Endometrium (tissue), 2 donors: ENCODE results near the gene RRM1.
"Not testable (repeated sequence)": the region's sequence is repeated elsewhere in the genome, so short reads cannot be mapped to it uniquely, and the experiment has no call there.

Experiments used
- FAIRE-seq: peaks from 2 replicates; lab custom pipeline; 2012; peaks lifted over from hg19 to GRCh38; lab: Jason Lieb, UNC
- donor health status: control.
- donor health status: control.

RRM1 gene

GRCh38 chr11:4140067-4140636, 45.6 kb downstream of the RRM1 start:
- FAIRE-seq = no peak

DNA sequence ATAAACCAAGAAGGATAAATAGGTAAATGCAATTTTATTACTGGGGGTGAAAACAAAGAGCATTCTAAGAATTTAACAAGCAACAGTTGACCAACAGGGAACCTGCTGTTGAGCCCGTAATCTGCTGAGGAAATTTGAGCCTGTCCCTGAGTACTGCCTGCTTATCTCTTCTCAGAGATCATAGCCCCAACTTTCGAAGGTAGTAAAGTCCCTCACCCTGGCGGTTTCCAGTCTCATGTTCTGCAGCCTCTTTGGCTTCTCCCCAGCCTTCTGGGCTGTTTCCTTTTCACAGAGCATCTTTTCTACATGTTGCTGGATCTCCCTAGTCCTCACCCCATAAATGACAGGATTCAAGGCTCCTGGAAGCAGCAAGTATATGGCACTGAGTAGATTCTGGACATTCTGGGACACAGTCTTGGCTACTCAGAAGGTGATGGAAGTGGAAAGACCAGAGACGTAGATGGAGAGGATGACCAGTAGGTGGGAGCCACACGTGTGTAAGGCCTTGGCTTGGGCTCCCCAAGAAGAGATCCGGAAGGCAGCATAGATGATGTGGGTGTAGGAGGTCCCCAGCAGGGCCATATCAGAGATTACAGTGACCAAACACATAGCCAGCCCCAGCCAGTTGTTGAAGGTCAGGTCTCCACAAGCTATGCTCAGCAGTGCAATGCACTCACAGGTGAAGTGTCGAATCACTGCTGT, 51.6 kb downstream of the RRM1 start:
- FAIRE-seq = no peak

DNA sequence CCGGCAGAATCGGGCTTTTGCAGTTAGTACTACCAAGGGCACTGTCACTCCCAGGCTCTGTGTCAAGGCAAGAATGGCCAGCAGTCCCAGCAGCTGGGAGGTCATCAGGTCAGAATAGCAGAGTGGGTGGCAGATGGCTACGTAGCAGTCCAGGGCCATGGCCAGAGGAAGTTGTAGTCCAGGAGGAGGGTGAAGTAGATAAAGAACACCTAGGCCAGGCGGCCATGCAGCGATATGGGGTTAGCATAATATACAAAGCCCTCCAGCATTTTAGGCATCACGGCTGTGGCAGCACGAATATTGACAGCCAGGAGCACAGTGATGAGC, 52.1 kb downstream of the RRM1 start:
- FAIRE-seq = no peak

DNA sequence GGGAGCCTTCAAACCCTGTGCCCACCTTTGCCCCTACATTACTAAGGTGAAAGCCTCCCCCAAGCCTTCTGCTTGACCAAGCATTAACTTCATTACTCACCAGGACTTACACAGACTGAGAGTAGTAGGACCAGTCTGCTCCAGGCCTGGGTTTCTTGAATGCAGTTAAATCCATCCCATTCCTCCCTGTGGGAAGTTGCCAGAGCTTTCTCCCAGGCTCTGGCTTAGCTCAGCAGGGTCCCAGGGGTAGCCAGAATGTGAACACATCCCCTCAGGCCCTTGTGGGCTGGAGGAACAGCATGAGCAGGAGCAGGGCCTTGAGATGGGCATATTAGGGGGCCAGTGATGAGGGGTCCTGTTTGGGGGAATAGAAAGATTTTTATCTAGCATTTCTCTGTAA, 59.9 kb downstream of the RRM1 start:
- no peak for FAIRE-seq

- FAIRE-seq = no peak
Observed at GRCh38 chr11:4156571-4156970, 62.0 kb downstream of the RRM1 start.

DNA sequence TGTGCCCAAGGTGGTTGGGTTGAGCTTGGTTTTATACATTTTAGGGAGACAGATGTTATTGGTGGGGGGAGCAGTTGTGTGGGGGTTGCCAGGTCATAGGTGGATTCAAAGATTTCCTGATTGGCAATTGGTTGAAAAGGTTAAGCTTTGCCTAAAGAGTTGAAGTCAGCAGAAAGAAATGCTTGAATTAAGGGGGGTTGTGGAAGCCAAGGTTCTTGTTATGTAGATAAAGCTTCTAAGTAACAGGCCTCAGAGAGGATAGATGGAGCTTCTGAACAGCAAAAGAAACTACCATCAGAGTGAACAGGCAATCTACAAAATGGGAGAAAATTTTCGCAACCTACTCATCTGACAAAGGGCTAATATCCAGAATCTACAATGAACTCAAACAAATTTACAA, 64.2 kb downstream of the RRM1 start:
- not testable (repeated sequence) for FAIRE-seq

DNA sequence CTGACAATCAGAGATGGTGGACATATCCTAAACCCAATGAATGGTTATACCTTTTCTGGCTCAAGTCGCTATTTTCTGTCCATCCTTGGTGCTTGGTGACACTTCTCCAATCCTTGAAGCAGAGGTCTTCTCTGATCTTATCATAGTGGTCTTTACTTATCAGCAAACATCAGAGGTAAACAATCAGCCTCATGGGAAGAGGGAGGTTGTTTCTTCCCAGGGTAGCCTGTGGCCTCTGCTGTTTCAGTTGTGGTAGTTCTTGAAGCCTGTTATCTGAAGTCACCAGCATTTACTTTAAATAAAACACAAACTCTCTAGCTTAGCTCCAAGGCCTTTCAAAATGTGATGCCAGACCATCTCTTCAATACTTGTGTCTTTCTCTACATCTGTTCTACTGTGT, 66.7 kb downstream of the RRM1 start:
- FAIRE-seq = no peak

- no peak for FAIRE-seq
Observed at GRCh38 chr11:4164884-4165590, 70.4 kb downstream of the RRM1 start.

DNA sequence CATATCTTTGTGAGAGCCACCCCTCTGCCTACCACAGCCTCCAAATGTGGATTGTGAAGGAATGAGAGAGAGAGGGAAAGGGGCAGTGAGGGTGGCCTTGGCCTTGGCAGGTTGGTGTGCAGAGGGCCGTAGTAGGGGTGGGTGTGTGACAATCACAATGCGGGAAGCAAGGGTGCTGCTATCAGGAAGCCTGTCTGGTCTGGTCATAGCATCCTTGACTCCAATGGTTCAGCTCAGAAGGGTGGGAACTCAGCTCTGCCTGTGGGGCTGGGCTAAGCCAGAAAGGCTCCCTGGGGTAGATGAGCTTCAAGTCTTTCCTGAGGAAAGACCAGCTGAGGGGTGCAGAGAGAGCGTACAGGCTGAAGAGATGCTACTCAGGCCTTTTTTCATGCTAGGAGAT, 72.7 kb downstream of the RRM1 start:
- FAIRE-seq = no peak

DNA sequence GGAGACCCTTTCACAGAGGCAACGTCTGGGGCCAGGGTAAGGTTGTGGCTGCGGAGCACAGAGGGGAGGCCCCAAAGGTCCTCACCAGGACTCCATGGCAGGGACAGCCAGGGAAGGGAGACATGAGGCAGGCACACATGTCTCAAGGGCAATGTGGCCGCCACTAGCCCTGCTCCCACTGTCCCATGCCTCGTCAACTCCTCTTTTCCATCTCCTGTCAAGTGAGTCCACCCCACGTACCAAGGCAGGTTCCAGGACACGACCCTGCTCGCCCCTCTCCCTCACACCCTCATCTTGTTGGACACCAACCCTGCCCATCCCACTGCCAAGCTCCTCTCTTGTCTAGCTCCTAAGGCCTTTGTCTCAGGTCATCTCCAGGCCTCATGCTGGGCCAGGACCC, 73.2 kb downstream of the RRM1 start:
- no peak for FAIRE-seq

- not testable (repeated sequence) for FAIRE-seq
Observed at GRCh38 chr11:4175620-4176350, 81.2 kb downstream of the RRM1 start.

- FAIRE-seq = no peak
Observed at GRCh38 chr11:4178813-4179662, 84.4 kb downstream of the RRM1 start.

DNA sequence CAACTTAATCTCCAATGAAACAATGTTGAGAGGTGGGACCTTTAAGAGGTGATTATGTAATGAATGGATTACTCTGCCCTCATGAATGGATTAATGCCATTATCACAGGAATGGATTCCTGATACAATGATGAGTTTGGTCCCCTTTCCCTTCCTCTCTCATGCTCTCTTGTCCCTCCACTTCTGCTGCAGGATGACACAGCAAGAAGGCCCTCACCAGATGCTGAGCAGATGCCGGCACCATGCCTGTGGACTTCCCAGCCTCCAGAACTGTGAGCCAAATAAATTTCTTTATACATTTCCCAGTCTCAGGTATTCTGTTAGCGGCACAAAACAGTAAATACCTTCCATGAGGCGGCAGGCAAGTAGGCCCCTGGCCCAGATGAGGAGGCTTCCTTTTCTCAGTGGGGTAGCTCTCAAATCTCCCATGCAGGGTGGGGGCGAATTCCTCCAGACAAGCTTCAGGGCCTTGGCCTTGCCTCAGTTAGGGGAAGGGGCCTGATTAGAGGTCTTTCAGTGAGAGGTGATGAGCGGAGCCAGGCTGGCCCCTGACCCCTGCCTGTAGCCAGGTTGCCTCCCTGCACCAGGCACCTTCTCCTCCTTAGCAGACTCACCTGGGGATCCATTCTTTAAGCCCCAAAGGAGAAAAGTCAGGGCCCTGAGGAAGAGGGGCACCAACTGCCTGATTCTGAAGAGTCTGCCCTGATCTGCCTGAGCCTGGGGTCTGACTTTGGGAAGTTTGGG, 86.0 kb downstream of the RRM1 start:
- no peak for FAIRE-seq

DNA sequence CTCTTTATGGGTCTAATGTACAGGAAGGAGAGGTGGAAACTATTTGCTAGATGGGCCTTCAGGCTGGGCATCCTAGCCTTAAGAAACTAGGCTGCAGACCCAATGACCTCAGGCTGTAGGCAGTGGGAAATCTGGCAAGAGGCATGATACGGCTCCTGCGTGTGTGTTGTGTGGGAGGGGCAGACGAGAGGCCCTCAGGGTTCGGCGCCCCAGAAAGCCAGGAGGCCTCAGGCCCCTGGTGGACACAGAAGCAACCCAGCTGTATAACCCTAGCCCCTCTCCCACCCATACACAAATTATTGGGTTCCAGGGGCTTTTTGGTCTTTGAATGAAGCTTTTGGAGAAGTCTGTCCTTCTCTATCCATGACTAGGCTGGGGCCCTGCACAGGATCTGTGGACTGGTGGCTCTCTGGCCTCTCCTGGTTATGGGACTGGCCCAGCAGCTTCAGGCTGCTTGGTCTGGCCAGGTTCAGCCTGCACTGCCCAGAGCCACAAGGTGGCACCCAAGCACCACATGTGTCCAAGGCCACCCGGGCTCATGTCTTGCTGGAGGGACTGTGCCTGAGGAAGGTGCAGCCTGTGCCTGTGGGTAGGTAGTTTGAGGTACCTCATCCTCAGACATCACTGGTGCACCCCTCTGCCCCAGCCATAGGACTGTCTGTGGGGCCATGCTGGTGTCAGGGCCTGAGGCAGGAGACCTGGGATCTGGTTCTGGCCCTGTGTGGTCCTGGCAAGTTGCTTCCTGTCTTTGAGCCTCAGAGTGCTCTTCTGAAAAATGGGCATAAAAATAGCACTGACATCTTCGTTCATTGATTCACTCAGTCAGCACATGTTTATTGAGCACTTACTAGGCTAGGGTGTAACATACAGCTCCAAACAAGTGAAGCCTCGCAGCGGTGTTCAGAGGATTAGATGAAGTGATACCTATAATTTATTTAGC, 87.5 kb downstream of the RRM1 start:
- no peak for FAIRE-seq

DNA sequence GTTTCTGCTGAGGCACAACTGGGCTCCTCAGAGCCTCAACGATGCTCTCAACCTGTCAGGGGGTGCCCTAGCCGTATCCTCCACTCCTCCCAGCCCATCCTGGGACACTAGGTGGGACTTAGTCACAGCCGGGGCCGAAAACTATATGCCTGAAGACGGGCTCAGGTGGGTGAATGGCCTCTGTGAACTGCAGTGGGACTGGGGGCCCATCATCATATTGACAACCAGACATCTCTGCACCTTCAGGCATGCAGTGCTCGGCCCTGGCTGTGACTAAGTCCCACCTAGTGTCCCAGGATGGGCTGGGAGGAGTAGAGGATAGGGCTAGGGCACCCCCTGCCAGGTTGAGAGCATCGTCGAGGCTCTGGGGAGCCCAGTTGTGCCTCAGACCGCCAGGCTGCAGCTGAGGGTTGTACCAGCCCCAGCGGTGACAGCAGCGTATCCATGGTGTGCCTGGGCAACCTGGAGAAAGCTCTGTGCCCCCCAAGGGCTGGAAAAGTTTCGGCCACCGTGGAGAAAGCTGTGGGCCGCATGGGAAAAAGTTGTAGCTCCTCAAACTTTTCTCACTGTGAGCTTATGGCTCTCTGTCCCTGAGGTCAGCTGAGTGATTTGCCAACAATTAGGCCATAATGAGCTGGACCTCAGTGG, 88.9 kb downstream of the RRM1 start:
- no peak for FAIRE-seq

- FAIRE-seq = no peak
Observed at GRCh38 chr11:4184163-4184916, 89.7 kb downstream of the RRM1 start.

DNA sequence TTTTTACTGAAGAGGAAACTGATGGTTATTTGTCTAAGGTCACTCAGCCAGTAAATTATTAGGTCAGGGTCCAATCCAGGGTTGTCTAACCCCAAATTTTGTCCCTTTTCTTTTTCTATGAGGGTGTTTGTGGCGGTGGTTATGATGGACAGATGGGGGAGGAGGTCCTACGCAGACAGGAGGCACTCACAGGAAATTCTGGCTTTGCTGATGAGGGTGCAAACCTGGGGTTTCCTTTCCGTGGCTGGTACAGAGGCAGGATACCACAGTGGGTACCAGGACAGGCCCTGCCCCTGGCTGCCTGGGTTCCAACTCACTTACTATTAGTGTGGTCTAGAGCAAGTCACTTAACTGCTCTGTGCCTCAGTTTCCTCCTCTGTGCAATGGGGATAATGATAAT, 91.0 kb downstream of the RRM1 start:
- FAIRE-seq = no peak

DNA sequence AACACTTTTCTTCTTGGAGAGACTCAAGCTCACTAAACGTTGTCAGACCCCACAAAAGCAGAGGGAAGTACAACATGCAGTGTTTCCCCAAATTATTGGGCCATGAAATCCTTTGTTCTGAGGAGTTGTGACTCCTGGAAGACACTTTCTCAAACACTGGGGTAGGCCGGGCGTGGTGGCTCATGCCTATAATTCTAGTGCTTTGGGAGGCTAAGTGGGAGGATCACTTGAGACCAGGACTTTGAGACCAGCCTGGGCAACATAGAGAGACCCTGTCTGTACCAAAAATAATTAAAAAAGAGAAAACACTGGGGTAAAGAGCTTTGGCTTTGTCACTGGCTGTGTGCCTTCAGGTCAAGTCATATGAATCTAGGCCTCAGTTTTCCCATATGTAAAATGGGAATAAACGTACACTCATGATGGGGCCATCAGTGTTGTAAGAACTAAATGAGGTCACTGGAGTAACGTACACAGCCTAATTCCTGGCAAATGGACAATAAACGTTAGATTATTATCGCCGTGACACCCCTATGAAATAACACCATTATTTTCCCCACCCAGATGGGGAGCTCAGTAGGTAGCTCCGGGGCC, 92.0 kb downstream of the RRM1 start:
- no peak for FAIRE-seq
